OCI-LY7 (cell line): ENCODE measurements around the gene KDM4B. TPM values are rescaled to one million over a fixed set of nuclear protein-coding genes. Genes with fewer than 3 reads are reported as not detected.

ENCODE experiments used
- BruUV-seq: library from RNA; stranded (reverse); fragments of 400-500 nt; replicated peaks from 2 replicates; lab custom pipeline; 2021; lab: Mats Ljungman, UMichigan
- CTCF ChIA-PET: fragments of 300-600 bp; sonication (Branson Sonifier 250); formaldehyde crosslinking; loops from one replicate; lab custom pipeline; 2022; ENCODE audit warnings: antibody characterized with exemption; ENCODE audit not compliant: unreplicated experiment; lab: Charles Lee
- POLR2A ChIA-PET: fragments of 300-600 bp; sonication (Branson Sonifier 250); formaldehyde crosslinking; loops from one replicate; lab custom pipeline; 2022; ENCODE audit warnings: antibody characterized with exemption; lab: Charles Lee
- DNase-seq: peaks from one replicate; pipeline ENCODE4 v3.0.0-alpha.2; 2015; ENCODE audit warnings: low spot score
- H2AFZ ChIP-seq: fragments of 200-600 bp; sonication (generic), shearing (Covaris generic); 2 replicates; pipeline ENCODE4 v1.6.1; 2014; ENCODE audit warnings: mild to moderate bottlenecking, antibody characterized with exemption, low read length, moderate library complexity
- H3K27ac ChIP-seq: fragments of 200-600 bp; sonication (generic); 2 replicates; pipeline ENCODE4 v1.5.1; 2014; ENCODE audit warnings: mixed run types, low read depth, mild to moderate bottlenecking, moderate library complexity, low read length, inconsistent platforms; ENCODE audit not compliant: poor library complexity, severe bottlenecking
- H3K36me3 ChIP-seq: fragments of 200-600 bp; sonication (generic); 2 replicates; pipeline ENCODE4 v1.6.1; 2014; ENCODE audit warnings: mild to moderate bottlenecking, antibody characterized with exemption, low read length, moderate library complexity, mixed read lengths; ENCODE audit not compliant: insufficient read depth
- H3K4me1 ChIP-seq: fragments of 200-600 bp; sonication (generic); 2 replicates; pipeline ENCODE4 v1.5.1; 2014; ENCODE audit warnings: mild to moderate bottlenecking, low read length; ENCODE audit not compliant: insufficient read depth, poor library complexity, severe bottlenecking
- H3K4me2 ChIP-seq: fragments of 200-600 bp; sonication (generic); 2 replicates; pipeline ENCODE4 v1.6.1; 2014; ENCODE audit warnings: mild to moderate bottlenecking, low read length
- H3K4me3 ChIP-seq: fragments of 200-600 bp; sonication (generic); 2 replicates; pipeline ENCODE4 v1.5.1; 2014; ENCODE audit warnings: mild to moderate bottlenecking, low read depth, low read length; ENCODE audit not compliant: poor library complexity, severe bottlenecking
- H3K79me2 ChIP-seq: fragments of 200-600 bp; sonication (generic); 2 replicates; pipeline ENCODE4 v1.6.1; 2016; ENCODE audit warnings: low read depth, mild to moderate bottlenecking, low read length, moderate library complexity, mixed read lengths; ENCODE audit not compliant: insufficient read depth
- H3K9me2 ChIP-seq: fragments of 200-600 bp; sonication (generic); 2 replicates; pipeline ENCODE4 v1.6.1; 2016; ENCODE audit warnings: mild to moderate bottlenecking, low read length, mixed read lengths; ENCODE audit not compliant: insufficient read depth
- H3K9me3 ChIP-seq: fragments of 200-600 bp; sonication (generic); 2 replicates; pipeline ENCODE4 v1.6.1; 2014; ENCODE audit warnings: mild to moderate bottlenecking, mixed run types, low read length, mixed read lengths
- H4K20me1 ChIP-seq: fragments of 200-600 bp; sonication (generic); 2 replicates; pipeline ENCODE4 v1.6.1; 2014; ENCODE audit warnings: mild to moderate bottlenecking, antibody characterized with exemption, low read length, moderate library complexity, mixed read lengths; ENCODE audit not compliant: insufficient read depth
- CTCF ChIP-seq: fragments of 200-600 bp; sonication (generic); conservative IDR thresholded peaks from 2 replicates; pipeline ENCODE4 v1.5.1; 2014; ENCODE audit warnings: mild to moderate bottlenecking, antibody characterized with exemption, low read length, moderate library complexity, mixed read lengths
- EZH2phosphoT487 ChIP-seq: fragments of 200-600 bp; sonication (generic); IDR thresholded peaks from 2 replicates; pipeline ENCODE4 v1.6.1; 2018; ENCODE audit warnings: low read depth, borderline replicate concordance, mild to moderate bottlenecking, mixed run types, antibody characterized with exemption, low read length, moderate library complexity, mixed read lengths
- intact Hi-C: fragments of 100-400 bp; cut with micrococcal nuclease; formaldehyde crosslinking; loops from one replicate; pipeline ENCODE4 v1.10.0; 2022; ENCODE audit not compliant: unreplicated experiment
- total RNA-seq, 2 experiments: library from RNA; depleted of rRNA in 1 of 2; stranded (reverse); fragments of >200 nt in 1 of 2; shearing (Covaris generic) in 1 of 2; gene quantifications; 2 replicates each; pipeline ENCODE4 v1.2.3, GENCODE V29; 2014 to 2022

KDM4B gene
- total RNA-seq, 2 experiments from 2014 or later: 24.3 to 44.2 TPM

DNA sequence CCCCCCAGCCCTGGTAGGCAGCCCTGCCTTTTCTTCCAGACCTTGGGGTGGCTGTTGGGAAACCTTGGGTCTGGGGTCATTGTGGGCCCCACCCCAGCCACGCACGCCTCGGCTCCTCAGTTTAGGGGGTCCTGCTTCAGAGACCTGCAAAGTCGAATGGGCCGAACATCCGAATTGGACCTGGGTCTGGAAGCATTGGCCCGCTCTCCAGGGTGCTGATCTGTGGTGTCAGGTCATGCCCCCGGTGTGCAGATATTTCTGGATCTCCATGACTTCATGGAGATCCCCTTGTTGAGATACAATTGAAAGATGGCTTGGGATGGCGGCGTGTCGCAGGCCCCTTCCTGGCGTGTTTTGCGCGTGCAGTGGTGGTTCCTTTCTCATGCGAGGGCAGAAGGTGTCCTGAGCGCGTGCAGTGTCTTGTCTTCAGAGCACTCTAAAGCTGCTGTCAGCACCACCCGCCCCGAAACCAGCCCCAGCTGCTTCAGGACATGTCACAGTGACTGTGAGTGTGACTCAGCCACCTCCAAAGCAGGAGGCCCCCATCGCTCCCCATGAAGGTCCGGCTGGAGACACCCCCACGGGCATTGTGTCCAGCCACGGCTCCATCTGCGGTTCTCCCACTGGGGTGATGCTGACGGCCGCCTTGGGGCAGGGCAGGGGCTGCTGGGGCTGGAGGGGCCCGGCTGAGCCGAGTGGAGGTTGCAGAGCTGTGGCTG lies 112.7 kb downstream of the KDM4B start:
- ChIA-PET CTCF (no interaction called here), POLR2A (no interaction called here)
- no peak overlapping the region for H3K4me2 ChIP-seq
- H3K4me3 ChIP-seq: no peak overlapping the region
- no peak for DNase-seq
- no TSS peak for BruUV-seq
- H3K4me1 ChIP-seq: no peaks in the 10 kb centered on the region
- H4K20me1 ChIP-seq: no peaks in the 10 kb centered on the region
- H3K36me3 ChIP-seq: no peaks in the 10 kb centered on the region
- H3K27ac ChIP-seq: no peak overlapping the region
- no peak overlapping the region for H2AFZ ChIP-seq
- no peaks in the 10 kb centered on the region for H3K9me2 ChIP-seq
- no peak for TF ChIP-seq EZH2phosphoT487
- no peak for TF ChIP-seq CTCF
- no peaks in the 10 kb centered on the region for H3K9me3 ChIP-seq
- no peaks in the 10 kb centered on the region for H3K79me2 ChIP-seq
- intact Hi-C loops: no loop called here

DNA sequence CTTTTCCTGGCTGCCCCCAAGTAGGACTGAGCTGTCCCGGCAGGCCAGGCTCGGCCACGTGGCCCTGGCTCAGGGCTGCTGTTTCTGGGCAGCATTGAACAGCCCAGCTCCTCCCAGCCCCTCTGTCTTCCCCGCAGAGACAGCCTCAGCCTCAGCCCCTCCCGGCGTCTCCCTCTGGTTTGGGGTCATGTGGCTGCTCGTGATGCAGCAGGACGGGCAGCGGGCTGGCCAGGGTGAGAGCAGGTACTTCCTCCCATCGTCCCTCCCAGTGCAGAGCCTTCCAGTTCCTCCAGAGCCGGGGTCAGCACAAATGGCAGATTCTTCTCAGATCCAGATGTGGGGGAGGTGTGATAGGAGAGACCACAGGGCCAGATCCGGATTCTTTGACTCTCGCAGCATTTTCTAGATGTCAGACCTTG lies 114.6 kb downstream of the KDM4B start:
- Histone ChIP-seq H3K36me3 (no peaks in the 10 kb centered on the region), H3K27ac (no peak overlapping the region), H3K4me2 (no peak overlapping the region), H3K79me2 (no peaks in the 10 kb centered on the region), H3K4me3 (no peak overlapping the region), H4K20me1 (no peaks in the 10 kb centered on the region), H3K9me2 (no peaks in the 10 kb centered on the region), H3K4me1 (no peaks in the 10 kb centered on the region), H3K9me3 (no peaks in the 10 kb centered on the region), H2AFZ (no peak overlapping the region)
- ChIA-PET CTCF (no interaction called here), POLR2A (no interaction called here)
- no peak for DNase-seq
- intact Hi-C loops: no loop called here
- no peak for TF ChIP-seq CTCF
- no peak for TF ChIP-seq EZH2phosphoT487
- no TSS peak for BruUV-seq

DNA sequence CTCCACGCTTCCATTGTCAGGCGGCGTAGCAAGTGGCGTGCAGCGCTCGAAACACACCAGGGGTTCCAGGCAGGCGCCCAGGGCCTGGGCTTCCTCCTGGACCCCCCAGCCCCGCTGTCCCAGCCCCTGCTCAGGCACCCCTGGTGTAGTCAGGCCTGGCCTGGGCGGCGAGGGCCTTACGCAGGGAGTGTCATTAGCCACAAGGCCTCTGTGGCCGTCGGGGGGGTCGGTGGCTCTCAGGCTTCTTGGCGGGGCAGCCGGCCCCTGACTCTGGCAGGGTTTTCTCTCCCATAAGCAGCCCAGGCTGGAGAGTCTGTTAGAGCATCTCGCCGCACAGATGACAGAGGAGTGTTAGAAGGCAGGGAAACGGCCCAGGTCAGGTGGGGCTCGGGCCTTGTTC lies 116.7 kb downstream of the KDM4B start:
- Histone ChIP-seq H3K27ac (no peak overlapping the region), H3K36me3 (no peaks in the 10 kb centered on the region), H4K20me1 (no peaks in the 10 kb centered on the region), H3K9me3 (no peaks in the 10 kb centered on the region), H3K4me3 (no peak overlapping the region), H3K4me2 (no peak overlapping the region), H3K79me2 (no peaks in the 10 kb centered on the region), H3K9me2 (no peaks in the 10 kb centered on the region), H3K4me1 (no peaks in the 10 kb centered on the region), H2AFZ (no peak overlapping the region)
- ChIA-PET CTCF (no interaction called here), POLR2A (interaction anchor here (0.6 kb wide), 1 partner anchor 165 kb away, joined by 3 read pairs; no protein-coding TSS in a partner anchor)
- intact Hi-C loops: no loop called here
- DNase-seq: no peak
- no TSS peak for BruUV-seq
- no peak for TF ChIP-seq EZH2phosphoT487
- no peak for TF ChIP-seq CTCF
